ENCODE results near the gene WNT7B.

The WNT7B gene

DNA sequence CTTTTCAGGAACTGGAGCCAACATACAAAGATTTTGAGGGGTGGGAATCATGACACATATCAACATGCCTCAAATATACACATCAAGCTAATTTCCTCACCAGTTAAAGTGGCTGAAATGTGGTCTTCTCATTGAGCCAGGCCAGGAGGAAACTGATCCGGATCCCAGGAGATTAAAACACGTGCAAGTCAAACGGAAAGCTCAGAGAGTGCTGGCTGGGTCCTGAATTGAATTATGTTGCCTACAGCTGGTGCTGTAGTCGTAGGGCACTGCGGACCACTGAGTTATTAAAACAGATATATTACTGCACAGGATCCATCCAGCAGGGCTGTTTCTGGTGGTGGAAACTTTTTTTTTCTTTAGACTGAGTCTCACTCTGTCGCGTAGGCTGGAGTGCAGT, 14.1 kb upstream of the WNT7B start:
- in situ Hi-C loops (cut with MboI; ENCODE audit: low pct_unique_long_range_greater_than_20kb, low sequenced_read_pairs, unreplicated experiment): no loop called here
- TF ChIP-seq, protein P1, sequence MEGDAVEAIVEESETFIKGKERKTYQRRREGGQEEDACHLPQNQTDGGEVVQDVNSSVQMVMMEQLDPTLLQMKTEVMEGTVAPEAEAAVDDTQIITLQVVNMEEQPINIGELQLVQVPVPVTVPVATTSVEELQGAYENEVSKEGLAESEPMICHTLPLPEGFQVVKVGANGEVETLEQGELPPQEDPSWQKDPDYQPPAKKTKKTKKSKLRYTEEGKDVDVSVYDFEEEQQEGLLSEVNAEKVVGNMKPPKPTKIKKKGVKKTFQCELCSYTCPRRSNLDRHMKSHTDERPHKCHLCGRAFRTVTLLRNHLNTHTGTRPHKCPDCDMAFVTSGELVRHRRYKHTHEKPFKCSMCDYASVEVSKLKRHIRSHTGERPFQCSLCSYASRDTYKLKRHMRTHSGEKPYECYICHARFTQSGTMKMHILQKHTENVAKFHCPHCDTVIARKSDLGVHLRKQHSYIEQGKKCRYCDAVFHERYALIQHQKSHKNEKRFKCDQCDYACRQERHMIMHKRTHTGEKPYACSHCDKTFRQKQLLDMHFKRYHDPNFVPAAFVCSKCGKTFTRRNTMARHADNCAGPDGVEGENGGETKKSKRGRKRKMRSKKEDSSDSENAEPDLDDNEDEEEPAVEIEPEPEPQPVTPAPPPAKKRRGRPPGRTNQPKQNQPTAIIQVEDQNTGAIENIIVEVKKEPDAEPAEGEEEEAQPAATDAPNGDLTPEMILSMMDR (IDR thresholded peaks at IDR 0.05; ENCODE audit: extremely low read depth, insufficient read depth, missing control alignments): no peak
- DNase-seq (ENCODE audit: low spot score): no peak

DNA sequence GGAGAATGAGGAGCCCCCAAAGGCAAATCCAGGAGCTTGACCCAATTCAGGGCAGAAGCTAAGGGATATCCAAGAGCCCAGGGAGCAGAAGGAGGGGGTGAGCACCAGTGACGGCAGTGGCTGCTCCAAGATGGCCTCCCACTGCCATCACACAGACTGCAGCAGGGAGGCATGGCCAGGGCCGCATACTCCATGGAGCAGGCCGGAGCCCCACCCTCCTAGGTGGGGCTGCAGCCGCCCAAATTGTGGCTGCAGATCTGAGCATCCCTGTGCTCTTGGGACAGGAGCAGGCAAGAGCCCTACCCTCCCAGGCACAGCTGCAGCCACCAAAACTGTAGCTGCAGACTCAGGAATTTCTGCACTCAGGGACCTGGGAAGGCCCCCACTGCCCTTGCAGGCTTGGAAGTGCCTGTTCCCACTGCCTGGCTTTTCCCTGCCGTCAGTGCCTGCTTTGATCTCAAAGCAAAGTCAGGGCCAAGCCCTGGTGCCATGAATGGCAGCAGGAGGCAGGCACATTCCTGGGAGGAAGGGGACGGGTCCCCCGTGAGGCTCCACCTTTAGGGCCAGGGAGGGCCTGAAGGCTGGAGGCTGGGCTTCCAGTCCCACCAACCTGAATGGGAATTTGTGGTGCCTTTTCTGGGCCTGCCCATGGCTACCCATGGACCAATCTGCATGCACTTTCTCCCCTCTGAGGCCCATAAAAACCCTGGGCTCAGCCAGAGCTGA, 10.3 kb upstream of the WNT7B start:
- in situ Hi-C loops (cut with MboI; ENCODE audit: low pct_unique_long_range_greater_than_20kb, low sequenced_read_pairs, unreplicated experiment): loop anchor here (5.0 to 10.0 kb wide), 2 partner anchors 342 to 410 kb away; no protein-coding TSS in a partner anchor
- no peak for DNase-seq (ENCODE audit: low spot score)

DNA sequence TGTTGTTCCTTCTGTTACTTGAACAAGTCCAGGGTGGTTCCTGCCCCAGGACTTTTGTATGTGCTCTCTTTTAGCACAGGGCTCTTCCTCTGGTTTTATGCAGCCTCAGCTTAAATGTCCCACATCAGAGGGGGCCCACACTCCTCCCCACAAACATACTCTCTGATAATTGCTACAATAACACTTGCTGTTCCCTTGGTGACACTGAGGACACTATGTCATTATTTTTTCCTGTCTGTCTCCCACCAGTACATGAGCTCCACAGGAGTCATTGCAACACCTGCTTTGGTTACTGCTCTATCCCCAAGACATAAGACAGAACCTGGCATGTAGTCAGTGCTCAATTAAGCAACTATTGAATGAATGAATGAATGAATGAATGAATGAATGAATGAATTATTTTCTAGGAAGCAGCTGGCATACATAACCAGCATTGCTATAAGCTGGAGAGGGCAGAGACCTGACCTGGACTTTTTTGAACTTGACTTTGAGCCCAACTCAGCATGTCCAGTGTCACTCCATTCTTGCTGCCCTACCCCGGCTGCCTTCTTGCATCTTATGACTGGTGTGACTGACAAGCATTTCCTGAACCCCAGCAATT, 7.5 kb upstream of the WNT7B start:
- TF ChIP-seq, protein P1 (IDR thresholded peaks at IDR 0.05; ENCODE audit: extremely low read depth, insufficient read depth, missing control alignments): no peak
- in situ Hi-C loops (cut with MboI; ENCODE audit: low pct_unique_long_range_greater_than_20kb, low sequenced_read_pairs, unreplicated experiment): loop anchor here (10.0 kb wide), 1 partner anchor 340 kb away; no protein-coding TSS in a partner anchor
- DNase-seq (ENCODE audit: low spot score): no peak

More for the DNA sequence above, 10.3 kb upstream of the WNT7B start:
- TF ChIP-seq, protein P1 (IDR thresholded peaks at IDR 0.05; ENCODE audit: extremely low read depth, insufficient read depth, missing control alignments): no peak

DNA sequence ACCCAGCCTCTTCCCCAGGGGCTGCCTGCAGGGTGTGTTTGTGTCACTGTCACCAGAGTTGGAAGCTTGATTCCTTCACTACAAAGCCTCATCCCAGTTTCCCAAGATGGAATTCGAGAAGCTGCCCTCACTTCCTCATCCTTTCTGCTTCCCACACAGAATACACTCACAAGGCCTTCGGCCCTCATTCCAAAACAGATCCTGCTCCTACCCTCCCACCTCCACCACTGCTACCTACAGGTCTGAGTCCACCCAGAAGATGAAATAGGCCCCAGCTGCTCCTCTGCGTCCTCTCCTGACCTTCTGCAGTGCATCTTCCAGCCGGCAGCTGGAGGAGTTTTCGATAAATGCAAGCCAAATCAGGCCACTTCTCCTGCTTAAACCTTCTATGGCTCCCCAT, 6.8 kb upstream of the WNT7B start:
- in situ Hi-C loops (cut with MboI; ENCODE audit: low pct_unique_long_range_greater_than_20kb, low sequenced_read_pairs, unreplicated experiment): loop anchor here (10.0 kb wide), 1 partner anchor 339 kb away; no protein-coding TSS in a partner anchor
- TF ChIP-seq, protein P1 (IDR thresholded peaks at IDR 0.05; ENCODE audit: extremely low read depth, insufficient read depth, missing control alignments): no peak
- DNase-seq (ENCODE audit: low spot score): no peak

DNA sequence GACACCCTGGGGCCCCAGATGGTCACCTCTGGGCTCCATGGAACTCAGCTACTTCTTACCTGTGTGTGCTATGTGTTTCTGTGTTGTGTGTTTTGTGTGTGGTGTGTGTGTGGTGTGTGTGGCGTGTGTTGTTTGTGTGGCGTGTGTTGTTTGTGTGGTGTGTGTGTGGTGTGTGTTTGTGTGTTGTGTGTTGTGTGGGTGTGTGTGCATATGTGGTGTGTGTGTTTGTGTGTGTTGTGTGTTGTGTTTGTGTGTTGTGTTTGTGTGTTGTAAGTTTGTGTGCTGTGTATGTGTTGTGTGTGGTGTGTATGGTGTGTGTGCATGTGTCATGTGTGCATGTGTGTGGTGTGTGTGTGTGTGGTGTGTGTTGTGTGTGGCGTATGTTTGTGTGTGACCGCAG, 3.8 kb upstream of the WNT7B start:
- in situ Hi-C loops (cut with MboI; ENCODE audit: low pct_unique_long_range_greater_than_20kb, low sequenced_read_pairs, unreplicated experiment): loop anchor here (10.0 kb wide), 1 partner anchor 336 kb away; no protein-coding TSS in a partner anchor
- DNase-seq (ENCODE audit: low spot score): no peak
- TF ChIP-seq, protein P1 (IDR thresholded peaks at IDR 0.05; ENCODE audit: extremely low read depth, insufficient read depth, missing control alignments): no peak

DNA sequence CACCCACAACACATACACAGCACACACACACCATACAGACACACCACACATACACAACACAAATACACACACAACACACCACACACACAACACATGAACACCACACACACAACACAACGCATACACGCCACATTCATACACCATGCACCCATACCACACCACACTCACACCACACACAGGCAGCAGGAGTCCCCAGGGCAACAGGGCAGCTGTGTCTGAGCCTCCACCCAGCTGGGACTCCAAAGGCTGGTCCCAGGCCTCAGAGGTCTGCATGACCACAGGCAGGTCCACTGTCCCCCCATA, 3.3 kb upstream of the WNT7B start:
- no peak for DNase-seq (ENCODE audit: low spot score)
- in situ Hi-C loops (cut with MboI; ENCODE audit: low pct_unique_long_range_greater_than_20kb, low sequenced_read_pairs, unreplicated experiment): loop anchor here (10.0 kb wide), 1 partner anchor 335 kb away; no protein-coding TSS in a partner anchor
- TF ChIP-seq, protein P1 (IDR thresholded peaks at IDR 0.05; ENCODE audit: extremely low read depth, insufficient read depth, missing control alignments): no peak

Measured in GM13977 (cell line).